Sciatic nerve (tissue), 2 donors: ENCODE data around the gene CTR9. TPM values are rescaled to one million over a fixed set of nuclear protein-coding genes. Genes with fewer than 3 reads are reported as not detected.
A peak's percentile ranks its signal among the peaks of the same experiment; 100 is the strongest.
"Not testable (repeated sequence)": the region's sequence is repeated elsewhere in the genome, so short reads cannot be mapped to it uniquely, and the experiment has no call there.

Experiments used
- ATAC-seq: fragments of 200-7000 bp; cut with Tn5 transposase; one replicate; pipeline ENCODE4 v1.9.1; 2020; ENCODE audit warnings: mild to moderate bottlenecking, moderate library complexity
- DNase-seq: peaks from one replicate; pipeline ENCODE4 v3.0.0-alpha.2; 2020; ENCODE audit warnings: low spot score
- intact Hi-C: fragments of 100-400 bp; cut with DNase I; formaldehyde crosslinking; loops from one replicate; pipeline ENCODE4 v1.14.2; 2022
- total RNA-seq: library from RNA; stranded (reverse); fragmentation: NEBNext Ultra II Directional; extraction: Animal tissue kit (Norgen Biotek cat#: 25700); gene quantifications from one replicate; pipeline ENCODE4 v1.2.1, GENCODE V29; 2021
- donor health status: DM: no; HTN: no; CAD: no.
- donor health status: DM: no; HTN: no; CAD: no.

CTR9 gene
- total RNA-seq, 1 donor from 2014 or later, result 31.9 TPM

DNA sequence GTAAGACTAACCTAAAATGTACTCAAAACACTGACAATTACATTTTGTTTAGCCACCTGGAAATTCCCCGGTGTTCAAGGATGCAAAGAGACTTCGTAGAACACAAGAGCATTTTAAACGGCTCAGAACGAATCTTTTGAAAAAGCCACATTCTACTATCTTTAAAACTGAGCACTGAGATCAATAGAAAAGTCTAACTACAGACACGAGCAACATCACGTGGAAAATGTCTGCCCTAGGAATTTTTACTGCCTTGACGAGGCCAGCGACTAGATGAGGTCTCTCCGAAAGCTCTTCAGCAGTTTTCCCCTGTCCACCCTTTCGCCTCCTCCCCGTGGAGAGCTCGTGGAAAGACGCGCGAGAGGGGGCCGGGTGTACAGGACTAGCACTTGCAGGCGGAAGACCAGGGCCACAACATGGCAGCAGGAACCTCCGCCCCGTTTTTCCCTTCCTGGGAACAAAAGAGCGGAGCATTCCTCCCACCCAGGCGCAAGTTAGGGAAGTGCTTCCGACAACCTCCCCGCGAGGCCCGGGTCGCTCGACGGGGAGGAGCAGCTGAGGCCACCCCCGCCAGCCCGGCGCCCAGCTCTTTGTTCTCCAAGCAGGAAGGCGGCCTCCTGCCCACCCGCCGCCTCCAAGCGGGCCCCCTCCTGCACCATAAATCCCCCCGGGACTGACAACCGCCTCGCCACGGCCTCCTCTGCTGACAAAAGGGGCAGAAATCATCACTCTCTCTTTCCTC lies 56.6 kb downstream of the CTR9 start:
- peak; percentile 82 for DNase-seq

DNA sequence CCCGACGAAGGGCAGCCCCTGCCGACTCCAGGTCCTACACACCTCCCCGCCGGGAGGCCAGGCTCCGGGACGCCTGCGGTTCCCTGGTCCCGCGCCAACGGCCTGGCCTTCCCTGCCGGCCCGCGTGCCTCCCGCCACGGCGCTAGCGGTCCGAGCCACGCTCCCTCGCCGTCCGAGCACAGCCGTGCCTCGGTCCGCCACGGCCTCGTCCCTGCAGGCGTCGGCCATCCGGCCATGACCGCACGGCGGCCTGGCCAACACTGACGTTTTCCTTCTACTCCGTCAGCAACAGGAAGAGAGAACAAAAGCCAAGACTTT lies 57.1 kb downstream of the CTR9 start:
- no peak for DNase-seq
- no peak for ATAC-seq
- intact Hi-C loops, result loop anchor here (5.0 kb wide), 1 partner anchor 49 kb away; the partner anchor contains the start of gene ZBED5

More for the DNA sequence above, 56.6 kb downstream of the CTR9 start:
- peak; percentile 4 for ATAC-seq
- intact Hi-C loops, result loop anchor here (5.0 kb wide), 1 partner anchor 50 kb away; the partner anchor contains the start of gene ZBED5

DNA sequence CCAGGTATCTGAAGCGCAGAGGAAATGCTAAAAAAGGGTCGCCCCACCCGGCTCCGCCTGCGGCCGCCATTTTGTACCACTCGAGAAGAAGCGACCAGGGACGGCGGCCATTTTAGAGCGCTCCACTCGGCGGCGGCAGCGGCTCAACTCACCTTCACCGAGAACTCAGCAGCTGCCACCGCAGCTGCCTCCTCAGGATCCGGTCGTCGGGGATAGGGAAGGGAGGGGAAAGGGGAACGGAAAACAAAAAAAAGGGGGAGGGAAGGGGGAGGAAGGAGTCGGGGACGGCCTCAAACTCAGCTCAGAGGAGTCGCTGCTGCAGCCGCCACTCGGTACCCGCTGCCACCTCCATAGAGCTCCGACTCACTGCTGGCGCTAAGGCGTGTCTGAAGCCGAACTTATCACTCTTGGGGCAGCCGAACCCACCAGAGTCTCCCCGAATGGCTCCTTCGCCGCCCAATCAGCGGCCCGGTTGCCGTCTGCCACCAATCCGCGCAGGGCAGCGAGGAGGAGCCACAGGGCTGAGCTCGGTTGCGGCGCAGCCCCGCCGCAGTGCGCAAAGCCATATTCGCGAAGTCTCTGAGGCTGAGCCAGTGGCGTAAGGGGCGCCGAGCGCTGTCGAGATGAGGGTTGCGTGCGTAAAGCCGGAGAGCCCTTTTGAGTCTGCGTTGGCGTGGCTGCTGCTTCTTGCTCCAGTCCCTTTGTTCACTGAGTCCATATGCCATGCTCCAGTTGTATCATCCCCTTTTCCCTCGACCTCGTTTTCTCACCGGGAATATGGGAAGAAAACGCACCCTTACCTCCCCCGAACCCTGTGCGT lies 57.7 kb downstream of the CTR9 start, which contains the start of gene EIF4G2:
TSS of gene EIF4G2 (minus strand) at position 374 of the 820 bp plus-strand sequence.
- peak; percentile 99 for ATAC-seq
- intact Hi-C loops, result loop anchor here (5.0 kb wide), 1 partner anchor 49 kb away; the partner anchor contains the start of gene ZBED5
- DNase-seq, result peak; percentile 98

DNA sequence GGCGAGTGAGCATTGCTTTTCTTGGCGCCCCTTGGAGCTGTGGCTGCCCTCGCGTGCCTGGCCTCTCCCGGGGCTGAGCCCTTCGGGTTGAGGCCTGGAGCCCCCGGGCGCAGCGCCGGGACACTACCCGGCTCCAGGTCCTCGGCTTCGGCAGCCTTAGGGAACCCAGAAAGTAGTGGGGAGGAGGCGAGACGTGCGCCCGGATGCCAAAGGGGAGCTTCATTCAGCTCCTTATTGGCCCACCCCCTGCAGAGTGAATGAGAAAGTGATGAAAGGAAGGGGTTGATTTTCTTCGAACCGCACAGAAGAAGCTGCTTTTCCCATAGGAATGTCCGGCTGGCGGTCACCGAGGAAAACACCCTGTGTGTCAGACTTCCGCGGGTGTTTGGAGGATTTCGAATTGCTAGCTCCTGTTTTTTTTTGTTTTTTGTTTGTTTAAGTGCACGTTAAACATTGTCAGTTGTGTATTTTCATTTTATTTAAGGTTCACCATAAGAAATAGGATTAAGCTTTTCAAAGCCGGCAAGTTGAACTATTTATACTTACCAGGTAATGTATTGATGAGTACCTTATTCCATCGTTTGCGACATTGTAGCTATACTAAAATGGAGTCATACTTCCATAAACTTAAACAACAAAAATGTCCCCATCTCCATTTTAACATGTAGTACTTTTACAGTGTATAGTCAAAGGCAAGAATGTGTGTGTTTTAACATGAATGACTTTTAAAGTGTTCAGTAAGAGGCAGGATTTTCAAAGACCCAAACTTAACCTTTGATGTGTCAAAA lies 58.5 kb downstream of the CTR9 start:
- ATAC-seq (peak; percentile 41), DNase-seq (no peak)
- intact Hi-C loops, result loop anchor here (5.0 kb wide), 1 partner anchor 48 kb away; the partner anchor contains the start of gene ZBED5

DNA sequence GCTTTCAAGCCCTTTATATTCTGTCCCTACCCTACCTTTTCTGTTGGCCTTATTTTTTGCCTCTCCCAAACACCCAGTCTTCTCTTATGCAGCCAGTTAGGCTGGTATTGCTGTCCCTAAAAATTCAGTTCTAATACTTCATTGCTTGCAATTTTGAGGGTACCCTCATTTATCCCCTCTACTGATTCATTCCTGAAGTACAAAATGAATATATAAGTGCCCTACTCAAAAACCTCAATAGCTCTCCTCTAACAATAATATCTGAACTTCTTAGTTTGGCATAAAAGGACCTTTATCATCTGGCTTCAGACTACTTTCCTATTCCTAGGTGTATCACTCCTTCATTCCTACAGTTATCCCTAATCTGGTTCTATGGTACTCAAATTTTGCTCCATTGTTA lies 62.9 kb downstream of the CTR9 start:
- intact Hi-C loops, result no loop called here
- DNase-seq, result no peak
- no peak for ATAC-seq

DNA sequence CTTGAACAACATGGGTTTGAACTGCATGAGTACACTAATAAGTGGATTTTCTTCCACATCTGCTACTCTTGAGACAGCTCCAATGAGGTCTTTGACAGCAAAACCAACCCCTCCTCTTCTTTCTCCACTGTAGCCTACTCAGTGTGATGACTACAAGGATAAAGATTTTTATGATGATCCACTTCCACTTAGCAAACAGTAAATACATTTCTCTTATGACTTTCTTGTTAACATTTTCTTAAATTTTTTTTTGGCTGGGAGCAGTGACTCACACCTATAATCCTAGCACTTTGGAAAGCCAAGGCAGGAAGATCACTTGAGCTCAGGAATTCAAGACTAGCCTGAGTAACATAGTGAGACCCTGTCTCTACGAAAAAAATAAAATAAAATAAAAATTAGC lies 67.5 kb downstream of the CTR9 start:
- intact Hi-C loops, result no loop called here
- no peak for DNase-seq
- ATAC-seq, result no peak

DNA sequence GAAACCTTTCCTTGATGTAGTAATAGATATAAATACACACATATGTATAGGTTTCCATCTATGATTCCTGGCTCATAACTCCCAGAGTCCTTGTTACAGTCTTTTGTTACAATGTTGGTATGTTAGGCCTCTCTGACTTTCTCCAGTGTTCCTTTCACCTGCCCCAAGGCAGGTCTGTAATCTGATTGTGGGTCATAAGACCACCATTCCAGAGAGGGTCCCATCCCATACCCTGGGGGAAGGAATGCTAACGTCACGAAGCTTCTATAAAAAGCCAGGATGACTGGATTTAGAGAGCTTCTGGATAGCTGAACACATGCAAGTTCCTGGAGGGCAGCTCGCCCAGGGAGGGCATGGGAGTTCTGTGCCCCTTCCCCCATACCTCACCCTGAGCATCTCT lies 71.4 kb downstream of the CTR9 start:
- DNase-seq, ATAC-seq, intact Hi-C loops: not testable (repeated sequence)

DNA sequence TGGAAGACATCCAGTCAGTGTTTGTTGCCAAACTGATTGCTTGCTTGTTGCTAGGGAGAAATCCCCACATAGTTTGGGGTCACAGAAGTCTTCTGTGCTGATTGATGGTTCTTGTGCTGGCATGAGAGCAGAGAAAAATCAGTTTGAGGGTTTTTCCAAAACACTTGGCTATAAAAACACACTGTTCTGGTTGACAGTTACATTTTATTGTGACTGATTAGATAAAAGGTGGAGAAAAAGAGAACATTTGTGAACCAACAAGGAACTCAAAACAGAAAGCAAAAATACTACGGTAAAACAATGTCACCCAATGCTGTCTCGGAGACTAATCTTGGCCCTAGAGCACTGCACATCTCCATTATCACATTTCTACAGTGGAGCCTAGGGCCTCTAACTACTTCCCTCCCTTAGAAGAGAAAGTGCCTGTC lies 72.1 kb downstream of the CTR9 start:
- DNase-seq (no peak), ATAC-seq (no peak)
- intact Hi-C loops, result no loop called here

DNA sequence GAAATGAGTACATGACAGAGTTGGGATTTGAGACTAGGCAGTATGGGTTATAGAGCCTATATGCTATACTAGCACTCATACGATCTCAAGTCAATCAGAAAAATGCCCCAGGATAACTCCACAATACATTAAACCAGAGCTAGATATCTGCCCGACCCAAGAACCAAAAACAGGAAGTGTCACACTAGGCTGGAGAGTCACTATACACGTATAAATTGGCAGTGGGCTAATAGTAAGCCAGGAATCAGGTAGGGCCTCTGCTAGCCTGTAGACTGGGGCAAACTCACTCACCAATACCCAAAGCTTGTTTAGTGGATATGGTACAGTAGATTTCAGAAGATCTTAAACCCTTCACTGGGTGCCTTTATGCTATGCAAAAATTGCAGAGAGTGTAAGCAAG lies 73.8 kb downstream of the CTR9 start:
- ATAC-seq, result no peak
- DNase-seq, result no peak
- intact Hi-C loops, result no loop called here

DNA sequence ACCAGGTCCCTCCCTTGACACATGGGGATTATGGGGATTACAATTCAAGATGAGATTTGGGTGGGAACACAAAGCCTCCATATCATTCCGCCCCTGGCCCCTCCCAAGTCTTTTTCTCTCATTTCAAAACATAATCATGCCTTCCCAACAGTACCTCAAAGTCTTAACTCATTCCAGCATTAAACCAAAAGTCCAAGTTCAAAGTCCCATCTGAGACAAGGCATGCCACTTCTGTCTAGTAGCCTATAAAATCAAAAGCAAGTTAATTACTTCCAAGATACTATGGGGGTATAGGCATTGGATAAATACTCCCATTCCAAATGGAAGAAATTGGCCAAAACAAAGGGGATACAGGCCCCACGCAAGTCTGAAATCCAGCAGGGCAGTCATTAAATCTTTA lies 77.4 kb downstream of the CTR9 start:
- intact Hi-C loops, result no loop called here
- ATAC-seq (no peak), DNase-seq (no peak)

DNA sequence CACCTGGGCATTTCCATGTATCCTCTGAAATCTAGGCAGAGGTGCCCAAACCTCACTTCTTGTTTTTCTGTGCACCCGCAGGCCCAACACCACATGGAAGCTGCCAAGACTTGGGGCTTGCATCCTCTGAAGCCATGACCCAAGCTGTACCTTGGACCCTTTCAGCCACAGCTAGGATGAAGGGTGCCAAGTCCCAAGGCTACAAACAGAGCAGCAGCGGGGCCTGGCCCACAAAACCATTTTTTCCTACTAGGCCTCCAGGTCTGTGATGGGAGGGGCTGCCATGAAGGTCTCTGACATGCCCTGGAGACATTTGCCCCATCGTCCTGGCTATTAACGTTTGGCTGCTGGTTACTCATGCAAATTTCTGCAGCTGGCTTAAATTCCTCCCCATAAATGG lies 78.1 kb downstream of the CTR9 start:
- intact Hi-C loops, result no loop called here
- no peak for ATAC-seq
- no peak for DNase-seq

Other genes starting within 250 kb of the CTR9 start
- gene RNF141, start 210.1 kb upstream of the CTR9 start, total RNA-seq, result 84.7 TPM
- gene LYVE1, start 182.6 kb upstream of the CTR9 start, total RNA-seq, result 48.4 TPM
- gene IRAG1, start 57.5 kb upstream of the CTR9 start, total RNA-seq, result 9.6 TPM
- 567 TPM for gene EIF4G2, start 57.7 kb downstream of the CTR9 start, total RNA-seq
- gene ZBED5, start 106.8 kb downstream of the CTR9 start, total RNA-seq, result 56.3 TPM